Measurements from ENCODE around the gene KCNJ13. TPM values are rescaled to one million over a fixed set of nuclear protein-coding genes. Genes with fewer than 3 reads are reported as not detected.

KCNJ13 gene
- total RNA-seq, 1 experiment from 2014 or later: not detected

DNA sequence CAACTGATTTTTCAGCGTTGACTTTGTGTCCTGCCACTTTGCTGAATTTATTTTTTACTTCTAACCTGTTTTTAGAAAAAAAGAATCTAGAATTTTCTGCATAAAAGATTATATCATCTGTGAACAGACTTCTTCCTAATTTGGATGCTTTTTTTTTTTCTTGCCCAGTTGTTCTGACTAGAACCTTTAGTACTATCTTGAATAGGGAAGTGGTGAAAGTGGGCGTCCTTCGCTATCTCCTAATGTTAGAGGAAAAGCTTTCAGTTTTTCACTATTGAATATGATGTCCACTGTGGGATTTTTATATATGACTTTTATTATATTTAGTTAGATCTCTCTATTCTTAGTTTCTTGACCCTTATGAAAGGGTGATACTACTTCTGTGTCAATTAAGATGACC, 25.7 kb upstream of the KCNJ13 start:
- POLR2A ChIA-PET (ENCODE audit: unreplicated experiment): no interaction called here
- no peaks in the 10 kb centered on the region for H3K79me2 ChIP-seq (ENCODE audit: low read depth)
- CTCF ChIA-PET: no interaction called here
- H3K9me2 ChIP-seq (ENCODE audit: insufficient read depth): no peaks in the 10 kb centered on the region
- DNase-seq: no peak
- peaks cover 3% of the 10 kb centered on the region; the same call in 1 of the 2 replicates for H3F3A ChIP-seq (ENCODE audit: insufficient read depth, low read depth)
- H3K4me3 ChIP-seq: no peak overlapping the region
- no peak overlapping the region for H3K4me2 ChIP-seq
- BruUV-seq (replicated peaks): no TSS peak
- no peak overlapping the region for H3K27ac ChIP-seq
- H3K4me1 ChIP-seq (replicated peaks; ENCODE audit: insufficient read depth): no peaks in the 10 kb centered on the region
- H4K20me1 ChIP-seq (ENCODE audit: insufficient read depth): no peaks in the 10 kb centered on the region; the same call in none of the 2 replicates
- H2AFZ ChIP-seq: no peak overlapping the region
- intact Hi-C loops (cut with micrococcal nuclease; ENCODE audit: unreplicated experiment): no loop called here
- no peaks in the 10 kb centered on the region for H3K9me3 ChIP-seq (ENCODE audit: insufficient read depth, low read depth)
- no peaks in the 10 kb centered on the region for H3K27me3 ChIP-seq (ENCODE audit: insufficient read depth, low read depth)
- TF ChIP-seq, protein P1, sequence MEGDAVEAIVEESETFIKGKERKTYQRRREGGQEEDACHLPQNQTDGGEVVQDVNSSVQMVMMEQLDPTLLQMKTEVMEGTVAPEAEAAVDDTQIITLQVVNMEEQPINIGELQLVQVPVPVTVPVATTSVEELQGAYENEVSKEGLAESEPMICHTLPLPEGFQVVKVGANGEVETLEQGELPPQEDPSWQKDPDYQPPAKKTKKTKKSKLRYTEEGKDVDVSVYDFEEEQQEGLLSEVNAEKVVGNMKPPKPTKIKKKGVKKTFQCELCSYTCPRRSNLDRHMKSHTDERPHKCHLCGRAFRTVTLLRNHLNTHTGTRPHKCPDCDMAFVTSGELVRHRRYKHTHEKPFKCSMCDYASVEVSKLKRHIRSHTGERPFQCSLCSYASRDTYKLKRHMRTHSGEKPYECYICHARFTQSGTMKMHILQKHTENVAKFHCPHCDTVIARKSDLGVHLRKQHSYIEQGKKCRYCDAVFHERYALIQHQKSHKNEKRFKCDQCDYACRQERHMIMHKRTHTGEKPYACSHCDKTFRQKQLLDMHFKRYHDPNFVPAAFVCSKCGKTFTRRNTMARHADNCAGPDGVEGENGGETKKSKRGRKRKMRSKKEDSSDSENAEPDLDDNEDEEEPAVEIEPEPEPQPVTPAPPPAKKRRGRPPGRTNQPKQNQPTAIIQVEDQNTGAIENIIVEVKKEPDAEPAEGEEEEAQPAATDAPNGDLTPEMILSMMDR (conservative IDR thresholded peaks at IDR 0.05): no peak
- no peak for TF ChIP-seq EZH2 (IDR thresholded peaks at IDR 0.05; ENCODE audit: low read depth)
- peaks cover 32% of the 10 kb centered on the region for H3K36me3 ChIP-seq (ENCODE audit: low read depth)

DNA sequence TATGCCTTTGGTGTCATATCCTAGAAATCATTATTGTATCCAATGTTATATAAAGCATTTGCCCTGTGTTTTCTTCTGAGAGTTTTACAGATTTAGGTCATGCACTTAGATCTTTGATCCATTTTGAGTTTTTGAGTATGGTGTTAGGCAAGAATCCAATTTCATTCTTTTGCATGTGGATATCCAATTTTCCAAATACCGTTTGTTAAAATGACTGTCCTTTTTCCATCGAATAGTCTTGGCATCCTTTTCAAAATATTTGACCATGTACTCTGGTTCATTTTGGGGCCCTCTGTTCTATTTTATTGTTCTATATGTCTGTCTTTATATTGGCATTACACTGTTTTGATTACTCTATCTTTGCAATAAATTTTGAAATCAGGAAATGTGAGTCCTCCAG, 23.8 kb upstream of the KCNJ13 start:
- Histone ChIP-seq H3K9me2 (ENCODE audit: insufficient read depth) (no peaks in the 10 kb centered on the region), H3K79me2 (ENCODE audit: low read depth) (no peaks in the 10 kb centered on the region), H3K36me3 (ENCODE audit: low read depth) (peaks cover 42% of the 10 kb centered on the region), H3K9me3 (ENCODE audit: insufficient read depth, low read depth) (no peaks in the 10 kb centered on the region), H3K4me3 (no peak overlapping the region), H3F3A (ENCODE audit: insufficient read depth, low read depth) (peaks cover 13% of the 10 kb centered on the region), H3K27me3 (ENCODE audit: insufficient read depth, low read depth) (no peaks in the 10 kb centered on the region), H4K20me1 (ENCODE audit: insufficient read depth) (no peaks in the 10 kb centered on the region; the same call in 1 of the 2 replicates), H2AFZ (no peak overlapping the region), H3K27ac (no peak overlapping the region), H3K4me1 (replicated peaks; ENCODE audit: insufficient read depth) (peaks cover 7% of the 10 kb centered on the region), H3K4me2 (no peak overlapping the region)
- TF ChIP-seq, protein P1 (conservative IDR thresholded peaks at IDR 0.05): no peak
- TF ChIP-seq EZH2 (IDR thresholded peaks at IDR 0.05; ENCODE audit: low read depth): no peak
- no peak for DNase-seq
- ChIA-PET POLR2A (ENCODE audit: unreplicated experiment) (no interaction called here), CTCF (no interaction called here)
- no TSS peak for BruUV-seq (replicated peaks)
- intact Hi-C loops (cut with micrococcal nuclease; ENCODE audit: unreplicated experiment): no loop called here

DNA sequence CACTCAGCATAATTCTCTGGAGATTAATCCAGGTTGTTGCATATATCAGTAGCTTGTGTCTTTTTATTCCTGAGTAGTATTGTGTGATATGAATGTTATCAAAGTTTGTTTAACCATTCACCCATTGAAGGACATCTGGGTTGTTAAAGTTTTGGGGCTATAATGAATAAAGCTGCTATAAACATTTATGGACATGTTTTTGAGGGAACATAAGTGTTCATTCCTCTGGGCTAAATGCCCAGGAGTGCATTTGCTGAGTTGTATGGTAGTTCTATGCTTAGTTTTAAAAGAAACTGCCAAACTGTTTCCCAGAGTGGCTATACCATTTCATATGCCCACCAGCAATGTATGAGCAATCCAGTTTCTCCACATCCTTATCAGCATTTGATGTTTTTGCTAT, 21.8 kb upstream of the KCNJ13 start:
- H3K27me3 ChIP-seq (ENCODE audit: insufficient read depth, low read depth): no peaks in the 10 kb centered on the region
- H2AFZ ChIP-seq: no peak overlapping the region
- no peaks in the 10 kb centered on the region for H3K79me2 ChIP-seq (ENCODE audit: low read depth)
- ChIA-PET POLR2A (ENCODE audit: unreplicated experiment) (no interaction called here), CTCF (no interaction called here)
- no peak overlapping the region for H3K4me2 ChIP-seq
- H3K4me3 ChIP-seq: no peak overlapping the region
- no TSS peak for BruUV-seq (replicated peaks)
- intact Hi-C loops (cut with micrococcal nuclease; ENCODE audit: unreplicated experiment): no loop called here
- H3K9me3 ChIP-seq (ENCODE audit: insufficient read depth, low read depth): no peaks in the 10 kb centered on the region
- H3K27ac ChIP-seq: no peak overlapping the region
- H3K4me1 ChIP-seq (replicated peaks; ENCODE audit: insufficient read depth): peaks cover 21% of the 10 kb centered on the region
- H3K9me2 ChIP-seq (ENCODE audit: insufficient read depth): no peaks in the 10 kb centered on the region
- H4K20me1 ChIP-seq (ENCODE audit: insufficient read depth): no peaks in the 10 kb centered on the region; the same call in 1 of the 2 replicates
- H3K36me3 ChIP-seq (ENCODE audit: low read depth): peaks cover 54% of the 10 kb centered on the region
- H3F3A ChIP-seq (ENCODE audit: insufficient read depth, low read depth): peaks cover 11% of the 10 kb centered on the region; the same call in 1 of the 2 replicates
- TF ChIP-seq, protein P1 (conservative IDR thresholded peaks at IDR 0.05): no peak
- no peak for TF ChIP-seq EZH2 (IDR thresholded peaks at IDR 0.05; ENCODE audit: low read depth)
- DNase-seq: no peak
